Jurkat, Clone E6-1 (cell line): ENCODE data around the gene ANKRD63. TPM values are rescaled to one million over a fixed set of nuclear protein-coding genes. Genes with fewer than 3 reads are reported as not detected.

Experiments used
- DNase-seq: peaks from one replicate; pipeline ENCODE4 v3.0.0-alpha.2; 2011; ENCODE audit warnings: low read depth, low spot score
- H3K4me3 ChIP-seq: 2 replicates; pipeline ENCODE4 v1.5.1; 2011; ENCODE audit warnings: mild to moderate bottlenecking, low read length, control low read depth, moderate library complexity
- polyA plus RNA-seq: library from polyadenylated mRNA; unstranded; fragments of >200 nt; gene quantifications from one replicate; pipeline ENCODE4 v1.2.1, GENCODE V29; 2012; ENCODE audit warnings: missing spikeins; ENCODE audit not compliant: insufficient read length, insufficient read depth

ANKRD63 gene
- polyA plus RNA-seq: not detected

- DNase-seq: no peak
- peak within 1 kb of the TSS; percentile 51 for H3K4me3 ChIP-seq
These were observed at the start of gene ANKRD63 for GRCh38 chr15:40282869-40283614. Gene ANKRD63 (minus strand): TSS chr15:40283064. CDS start chr15:40282586, 478 bp downstream.

- DNase-seq: no peak
These were observed 49.4 kb upstream of the ANKRD63 start for GRCh38 chr15:40332113-40332781.

GRCh38 chr15:40331637-40332036 is 48.8 kb upstream of the ANKRD63 start:
- no peak overlapping the region for H3K4me3 ChIP-seq
- no peak for DNase-seq

More at GRCh38 chr15:40332113-40332781, 49.4 kb upstream of the ANKRD63 start:
- H3K4me3 ChIP-seq: no peak overlapping the region

- no peak for DNase-seq
These were observed 48.2 kb upstream of the ANKRD63 start for GRCh38 chr15:40331026-40331425.

GRCh38 chr15:40330368-40330836 is 47.5 kb upstream of the ANKRD63 start:
- DNase-seq: no peak
- H3K4me3 ChIP-seq: no peak overlapping the region

More at GRCh38 chr15:40331026-40331425, 48.2 kb upstream of the ANKRD63 start:
- H3K4me3 ChIP-seq: no peak overlapping the region

GRCh38 chr15:40329804-40330203 is 46.9 kb upstream of the ANKRD63 start:
- H3K4me3 ChIP-seq: no peak overlapping the region
- no peak for DNase-seq

GRCh38 chr15:40328751-40329150 is 45.9 kb upstream of the ANKRD63 start:
- no peak overlapping the region for H3K4me3 ChIP-seq
- peak; percentile 32 for DNase-seq

- no peak overlapping the region for H3K4me3 ChIP-seq
- DNase-seq: no peak
These were observed 45.3 kb upstream of the ANKRD63 start for GRCh38 chr15:40328176-40328575.

GRCh38 chr15:40327457-40327856 is 44.6 kb upstream of the ANKRD63 start:
- no peak overlapping the region for H3K4me3 ChIP-seq
- DNase-seq: no peak

- H3K4me3 ChIP-seq: no peak overlapping the region
- no peak for DNase-seq
These were observed 42.8 kb upstream of the ANKRD63 start for GRCh38 chr15:40325700-40326099.

- no peak overlapping the region for H3K4me3 ChIP-seq
- DNase-seq: no peak
These were observed 42.3 kb upstream of the ANKRD63 start for GRCh38 chr15:40325188-40325587.

- peak overlapping the region; percentile 53 for H3K4me3 ChIP-seq
- no peak for DNase-seq
These were observed 41.4 kb upstream of the ANKRD63 start for GRCh38 chr15:40323953-40324937.

GRCh38 chr15:40323239-40323952 is 40.5 kb upstream of the ANKRD63 start, which contains the start of gene INAFM2:
Gene INAFM2 (plus strand): TSS chr15:40323692. CDS start chr15:40324056, 364 bp downstream.
- DNase-seq: peak; percentile 93
- peak within 1 kb of the TSS; percentile 53 for H3K4me3 ChIP-seq

GRCh38 chr15:40322531-40323238 is 39.8 kb upstream of the ANKRD63 start:
- DNase-seq: no peak
- H3K4me3 ChIP-seq: peak overlapping the region; percentile 38

- DNase-seq: peak; percentile 60
- no peak overlapping the region for H3K4me3 ChIP-seq
These were observed 38.1 kb upstream of the ANKRD63 start for GRCh38 chr15:40320931-40321371.

- no peak overlapping the region for H3K4me3 ChIP-seq
- no peak for DNase-seq
These were observed 37.5 kb upstream of the ANKRD63 start for GRCh38 chr15:40320409-40320808.

GRCh38 chr15:40317580-40317979 is 34.7 kb upstream of the ANKRD63 start:
- no peak for DNase-seq
- no peak overlapping the region for H3K4me3 ChIP-seq

GRCh38 chr15:40316931-40317330 is 34.1 kb upstream of the ANKRD63 start:
- H3K4me3 ChIP-seq: no peak overlapping the region
- DNase-seq: no peak
